DMS53 treated with DMSO at 0.1 percent for 48 hours (cell line): ENCODE data around the gene CCDC13.

Experiments
- DNase-seq: peaks from one replicate; lab custom pipeline; 2025; ENCODE audit not compliant: unreplicated experiment; lab: John Stamatoyannopoulos, UW

Gene CCDC13

DNA sequence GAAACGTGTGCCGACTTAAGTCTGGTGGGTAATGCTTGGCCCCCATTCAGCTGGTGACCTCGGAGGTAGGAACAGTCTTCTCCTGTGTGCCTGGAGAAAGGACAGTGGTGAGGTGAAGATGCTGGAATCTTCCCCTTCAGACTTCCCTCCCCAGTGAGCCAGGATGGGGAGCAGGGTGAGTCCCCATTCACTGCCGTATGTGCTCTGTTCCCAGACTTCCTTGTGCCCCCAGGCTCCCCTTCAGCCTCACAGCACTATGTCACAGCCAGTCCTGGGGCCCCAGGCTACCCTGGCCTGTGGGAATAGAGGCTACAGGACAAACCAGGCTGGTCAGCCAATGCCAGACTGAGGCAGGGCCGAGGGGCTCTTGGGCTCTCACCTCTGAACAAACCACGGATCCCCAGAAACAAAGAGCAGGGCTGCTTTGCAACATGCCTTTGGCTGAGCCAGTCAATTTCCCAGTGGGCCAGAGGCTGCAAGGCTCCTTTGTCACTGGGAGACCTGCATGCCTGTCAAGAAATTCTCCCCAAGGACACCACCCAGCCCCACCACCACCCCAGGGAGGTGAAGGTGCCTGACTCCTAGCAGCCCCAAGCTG, 38.7 kb downstream of the CCDC13 start:
- DNase-seq = no peak

DNA sequence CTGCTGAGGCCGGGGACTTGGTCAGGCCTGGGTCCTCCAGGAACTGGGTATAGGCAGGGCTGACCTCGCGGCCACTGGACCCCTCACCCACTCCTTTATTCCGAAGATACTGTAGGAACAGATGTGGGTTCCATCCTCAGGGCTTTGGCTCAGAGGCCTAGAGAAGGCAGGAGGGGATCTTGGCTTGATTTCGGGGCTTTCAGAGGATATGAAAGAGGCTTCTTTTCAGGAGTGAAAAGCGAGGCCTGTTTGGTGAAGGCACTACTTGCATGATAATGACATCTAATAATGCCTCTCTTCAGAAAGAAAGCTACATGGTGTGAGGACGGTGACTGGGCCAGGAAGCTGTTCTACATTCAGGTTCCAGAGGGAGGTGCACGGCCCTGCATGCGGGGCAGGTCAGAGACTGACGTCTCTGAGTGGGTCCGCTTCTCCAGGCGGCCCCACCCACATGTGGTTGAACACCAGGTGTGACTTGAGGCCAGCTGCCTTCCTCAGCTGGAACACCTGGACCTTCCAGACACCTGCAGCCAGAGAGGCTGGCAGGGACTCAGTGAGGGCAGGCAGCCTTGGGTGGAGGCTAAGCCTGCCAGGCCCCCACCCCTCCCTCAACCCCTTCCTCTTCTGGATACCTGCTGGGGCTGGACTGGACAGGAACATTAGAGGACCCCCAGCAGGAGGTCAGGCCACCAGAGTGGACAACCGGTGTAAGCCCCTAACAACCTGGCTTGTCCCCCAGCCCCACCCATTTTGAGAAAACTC, 39.4 kb downstream of the CCDC13 start:
- no peak for DNase-seq

DNA sequence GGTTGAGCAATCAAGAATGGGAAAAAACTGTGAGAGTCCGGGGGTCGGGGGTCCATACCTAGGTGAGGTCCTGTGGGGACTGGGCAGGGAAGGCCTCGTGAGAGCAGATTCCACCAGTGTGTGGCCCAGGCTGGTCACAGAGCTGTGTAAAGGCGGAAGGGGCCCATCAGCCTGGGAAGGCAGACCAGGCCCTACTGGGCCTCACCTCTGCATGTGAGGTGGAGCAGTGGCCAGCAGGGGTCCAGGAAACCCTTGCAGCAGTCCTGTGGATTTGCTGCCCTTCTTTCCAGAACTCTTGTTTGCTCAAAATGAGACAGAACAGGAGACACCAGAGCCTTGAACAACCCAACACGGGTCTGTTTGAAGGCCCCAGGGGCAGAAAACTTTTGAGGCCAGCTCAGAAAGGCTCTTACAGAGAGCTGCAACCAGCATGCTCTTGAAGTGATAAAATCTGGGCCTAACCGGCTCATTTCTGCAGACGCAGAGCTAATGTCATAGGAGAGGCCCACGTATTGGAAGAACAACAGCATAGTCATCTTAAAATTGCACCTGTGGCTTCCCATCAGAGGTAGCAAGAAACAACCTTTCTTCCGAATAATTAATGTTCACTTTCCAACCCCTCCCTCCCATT, 40.1 kb downstream of the CCDC13 start:
- DNase-seq = no peak

DNA sequence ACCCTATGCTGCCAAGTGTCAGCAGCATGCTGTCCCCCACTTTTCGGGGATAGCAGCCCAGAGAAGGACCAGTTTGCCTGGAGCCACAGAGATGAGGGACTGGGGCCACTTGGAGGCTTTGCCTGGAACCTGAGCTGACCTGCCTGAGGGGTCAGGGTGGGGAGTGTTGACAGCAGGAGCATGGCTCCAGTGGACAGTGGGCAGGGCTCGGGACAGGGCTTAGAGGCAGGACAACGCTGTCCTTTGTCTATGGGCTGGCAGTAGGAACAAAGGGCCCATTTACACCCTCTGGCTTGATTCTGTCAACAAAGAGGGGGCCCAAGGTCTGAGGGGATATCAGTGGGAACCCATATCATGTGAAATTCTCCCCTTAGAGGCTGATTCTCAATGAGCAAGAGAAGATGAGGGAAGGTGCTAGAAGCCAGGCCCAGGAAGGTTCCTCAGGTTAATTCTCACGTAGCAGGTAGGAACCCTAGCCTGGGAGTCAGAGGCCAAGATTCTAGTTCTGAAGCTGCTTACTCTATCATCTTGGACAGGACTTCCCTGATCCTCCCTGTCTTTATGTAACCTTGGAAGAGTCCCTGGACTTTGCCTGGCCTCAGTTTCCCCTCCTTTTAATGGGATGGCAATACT, 40.7 kb downstream of the CCDC13 start:
- no peak for DNase-seq

DNA sequence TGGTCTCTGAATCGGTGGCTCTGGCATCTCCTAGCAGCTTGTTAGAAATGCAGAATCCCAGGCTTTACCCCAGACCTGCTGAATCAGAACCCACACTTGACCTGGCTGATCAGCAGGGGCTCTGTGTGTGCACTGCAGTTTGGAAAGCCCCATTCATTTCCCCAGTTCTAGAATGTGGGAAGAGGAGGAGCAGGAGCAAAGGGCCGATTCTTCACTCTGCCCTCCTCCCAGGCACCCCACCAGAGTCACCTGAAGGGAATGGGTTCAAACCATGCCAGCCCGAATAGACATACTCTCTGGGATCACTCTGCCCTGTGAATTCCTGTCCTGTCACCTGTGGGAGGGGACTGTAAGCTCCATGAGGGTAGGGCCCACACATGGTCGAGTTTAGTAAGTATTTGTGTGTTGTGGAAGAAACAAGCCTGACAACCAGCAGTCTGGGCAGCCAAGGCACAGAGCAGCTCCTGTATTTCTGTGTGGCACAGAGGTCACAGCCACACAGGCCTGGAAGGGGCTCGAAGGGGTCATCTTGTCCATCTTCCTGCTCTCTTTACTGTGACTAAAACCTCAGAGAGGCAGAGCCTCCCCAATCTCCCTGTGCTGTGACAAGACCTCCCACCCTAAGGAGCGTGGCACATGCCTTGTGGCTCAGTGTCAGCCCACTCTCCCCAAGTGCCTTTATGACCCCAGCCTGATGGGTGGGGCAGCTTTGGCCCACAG, 41.4 kb downstream of the CCDC13 start:
- no peak for DNase-seq

DNA sequence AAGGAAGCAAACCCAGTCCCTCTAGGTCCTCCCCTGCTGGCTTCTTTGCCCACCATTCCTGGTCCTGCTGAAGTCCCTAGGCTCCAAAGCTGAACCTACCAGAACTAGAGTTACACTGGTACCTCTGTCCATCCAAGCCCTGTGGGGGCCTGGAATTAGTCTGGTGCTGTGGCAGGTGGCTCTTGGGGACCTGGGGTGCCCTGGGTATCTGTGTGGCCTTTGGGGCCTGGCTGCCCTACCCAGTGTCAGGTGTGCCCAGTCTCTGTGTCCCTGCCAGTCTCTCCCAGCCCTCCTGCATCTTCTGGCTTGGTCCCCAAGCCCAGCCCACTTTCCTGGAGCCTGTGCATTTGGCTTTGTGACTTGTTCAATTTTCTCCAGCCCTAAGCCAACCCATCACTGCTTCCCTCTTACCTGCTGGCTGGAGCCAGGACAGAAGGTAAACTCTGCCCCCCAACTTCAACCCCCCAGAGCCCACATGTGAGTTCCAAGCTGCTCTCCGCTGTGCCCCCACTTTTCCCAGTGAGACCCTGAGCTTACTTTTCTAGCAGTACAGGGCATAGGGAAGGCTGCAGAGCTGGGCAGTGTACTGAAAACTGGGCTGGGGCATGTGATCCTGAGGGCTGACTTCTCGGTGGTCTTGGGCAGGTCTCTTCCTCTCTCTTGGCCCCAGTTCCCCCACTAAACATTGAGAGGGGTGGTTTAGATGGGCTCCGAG, 42.2 kb downstream of the CCDC13 start:
- DNase-seq = no peak

DNA sequence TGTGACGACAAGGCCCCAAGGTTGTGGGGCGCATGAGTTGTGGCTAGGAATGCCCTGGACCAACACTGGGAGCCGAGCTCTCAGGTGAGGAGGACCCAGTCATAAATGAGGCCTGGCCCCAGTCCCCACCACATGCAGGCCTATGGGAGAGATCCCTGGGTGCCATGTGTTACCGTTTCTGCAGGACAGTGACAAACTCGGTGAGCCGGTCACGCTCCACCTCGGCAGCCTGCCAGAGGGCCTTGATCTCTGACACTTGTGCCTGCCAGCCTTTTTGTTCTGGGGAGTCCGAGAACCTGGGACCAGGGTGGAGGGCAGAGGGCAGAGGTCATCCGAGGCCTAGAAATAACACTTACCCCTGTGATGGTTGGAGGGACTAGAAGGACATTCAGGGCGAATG, 42.8 kb downstream of the CCDC13 start:
- DNase-seq = no peak

DNA sequence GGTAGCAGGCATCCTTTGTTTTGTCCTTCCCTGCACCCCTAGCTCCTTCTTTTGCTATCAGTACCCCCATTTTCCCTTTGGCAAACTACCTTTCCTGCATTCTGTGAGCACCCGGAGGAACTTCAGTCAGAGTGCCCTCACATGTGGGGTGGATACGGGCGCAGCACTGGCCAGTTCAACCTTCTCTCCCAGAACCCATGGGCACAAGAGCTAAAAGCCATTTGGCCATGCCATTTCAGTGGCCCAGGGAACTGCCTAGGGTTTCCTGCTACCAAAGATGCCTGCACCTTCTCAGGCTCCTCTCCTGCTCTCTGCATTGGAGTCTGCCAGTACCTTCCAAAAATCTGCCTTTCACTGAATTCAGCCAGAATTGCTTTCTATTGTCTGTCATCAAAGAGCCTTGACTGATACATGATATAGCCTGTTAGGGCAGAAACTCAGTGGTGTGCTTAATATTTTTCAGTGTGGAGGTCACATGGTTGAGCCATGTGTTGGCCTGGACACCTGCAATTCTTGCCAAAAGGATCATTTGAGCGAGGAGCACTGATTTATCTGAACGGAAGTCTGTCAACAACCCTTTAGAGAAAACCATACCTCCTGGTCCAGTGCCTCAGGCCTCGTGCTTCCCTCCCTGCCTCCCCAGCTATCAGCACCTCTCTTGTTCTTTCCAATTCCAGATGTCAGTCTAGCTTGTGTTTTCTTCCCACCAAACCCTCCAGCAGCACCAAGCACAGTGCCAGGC, 43.5 kb downstream of the CCDC13 start:
- no peak for DNase-seq

DNA sequence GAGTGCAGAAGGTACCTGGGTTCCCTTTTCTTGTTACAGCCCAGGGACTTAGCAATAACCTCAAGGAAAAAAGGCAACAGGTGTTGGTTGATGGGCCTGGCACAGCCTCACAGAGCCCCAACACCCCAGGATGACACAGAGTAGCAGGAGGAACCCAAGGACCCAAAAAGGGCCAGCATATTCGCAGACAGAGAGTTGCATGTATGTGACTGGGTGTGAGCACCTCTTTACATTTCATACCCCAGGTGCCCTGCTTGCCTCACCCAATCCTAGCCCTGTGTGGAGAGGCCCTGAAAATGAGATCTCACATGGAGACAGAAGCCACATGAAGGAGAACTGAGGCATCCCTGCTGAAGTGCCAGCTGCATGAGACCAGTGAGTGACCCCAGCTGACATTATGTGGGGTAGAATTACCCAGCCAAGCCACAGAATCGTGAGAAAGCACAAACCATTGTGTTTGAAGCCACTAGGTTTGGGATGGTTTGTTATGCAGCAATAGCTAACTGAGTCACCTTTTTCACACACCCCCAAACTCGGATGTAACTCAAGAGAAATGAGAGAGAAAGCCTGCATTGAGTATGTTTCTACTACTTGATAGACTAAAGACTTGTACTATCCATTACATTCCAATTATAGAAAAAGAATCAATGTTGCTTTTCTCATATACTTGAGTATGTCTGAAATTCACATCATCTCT, 44.2 kb downstream of the CCDC13 start:
- no peak for DNase-seq

DNA sequence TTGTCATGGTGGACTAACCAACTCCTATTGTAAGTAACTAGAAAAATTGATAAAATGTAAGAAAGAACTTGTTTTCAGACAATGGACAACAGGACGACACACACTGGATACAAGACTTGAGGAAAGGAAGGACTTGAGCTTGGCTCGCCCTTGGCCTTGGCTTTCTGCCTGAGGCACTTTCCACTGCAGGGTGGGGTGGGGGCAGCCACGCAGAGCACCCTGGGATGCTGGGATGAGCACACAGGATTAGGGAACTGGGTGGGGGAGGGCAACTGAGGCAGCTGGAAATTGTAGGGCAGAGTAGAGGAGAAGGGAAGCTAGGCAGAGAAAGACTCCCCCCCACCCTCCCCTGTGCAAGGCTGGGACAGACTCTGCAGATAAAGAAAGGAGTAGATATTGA, 45.0 kb downstream of the CCDC13 start:
- no peak for DNase-seq

DNA sequence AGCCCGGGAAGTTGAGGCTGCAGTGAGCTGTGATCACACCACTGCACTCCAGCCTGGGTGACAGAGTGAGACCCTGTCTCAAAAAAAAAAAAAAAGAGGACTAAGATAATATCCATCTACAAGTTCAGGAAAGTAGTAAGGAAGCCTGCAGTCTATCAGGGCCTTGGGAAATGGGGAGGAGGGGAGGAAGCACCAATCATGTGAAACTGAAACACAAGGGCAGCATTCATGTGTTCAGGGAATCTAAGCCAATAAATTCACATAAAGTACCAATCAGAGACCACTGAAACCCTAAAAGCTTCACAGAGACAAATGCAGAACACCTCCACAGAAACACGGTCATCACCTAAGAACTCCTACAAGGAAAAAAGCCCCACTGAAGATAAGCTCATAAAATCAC, 47.6 kb downstream of the CCDC13 start:
- no peak for DNase-seq

DNA sequence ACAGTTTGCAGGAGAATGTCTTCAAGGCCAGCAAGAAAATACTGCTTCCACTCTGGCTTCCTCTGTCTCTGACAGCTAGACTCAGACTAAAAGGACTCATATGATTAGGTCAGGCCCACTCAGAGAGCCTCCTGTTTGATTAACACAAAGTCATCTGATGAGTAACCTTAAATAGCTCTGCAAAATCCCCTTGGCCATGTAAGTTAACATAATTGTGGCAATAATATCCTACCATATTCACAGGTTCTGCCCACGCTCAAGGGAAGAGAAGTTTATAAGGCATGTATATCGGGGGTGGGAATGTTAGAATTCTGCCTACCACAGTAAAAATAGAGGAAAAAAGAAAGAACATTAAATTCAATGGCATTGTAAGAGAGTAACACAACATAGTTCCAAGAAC, 49.8 kb downstream of the CCDC13 start:
- no peak for DNase-seq
